ENCODE data around the gene PHACTR3.

DNA sequence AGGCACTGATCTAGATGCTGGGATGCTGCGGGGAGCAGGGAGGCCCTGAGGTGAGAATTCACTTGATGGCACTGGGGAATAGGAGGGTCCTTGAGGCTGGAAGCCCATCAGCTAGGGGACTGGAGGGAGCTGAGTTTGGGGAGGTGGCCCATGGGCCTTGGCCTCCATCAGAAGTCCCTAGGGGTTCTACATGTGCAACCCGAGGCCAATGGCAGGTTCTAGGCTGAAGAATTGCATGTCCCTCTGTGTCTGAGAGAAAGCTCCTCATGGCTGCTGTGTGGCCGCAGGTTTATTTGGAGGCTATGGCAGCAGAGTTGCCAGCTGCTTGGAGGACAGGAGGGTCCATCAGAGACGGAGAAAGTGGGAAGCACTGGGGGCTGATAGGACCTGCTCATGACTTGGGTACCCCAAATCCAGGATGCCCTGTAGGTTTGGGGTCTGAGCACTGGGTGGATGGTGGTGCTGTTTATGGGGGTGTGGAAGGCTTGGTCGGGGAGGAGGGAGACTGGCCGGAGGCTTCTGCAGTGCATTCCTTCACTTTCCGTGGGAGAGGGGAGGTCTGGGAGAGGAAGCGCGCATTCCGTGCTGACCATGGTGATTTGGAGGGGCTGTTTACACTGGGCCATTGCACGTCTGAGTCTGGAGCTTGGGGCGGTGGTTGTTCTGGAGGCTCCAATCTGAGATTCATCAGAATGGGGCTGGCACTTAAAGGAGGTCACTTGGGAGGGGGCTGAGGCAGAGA lies 24.8 kb upstream of the PHACTR3 start:
- TF ChIP-seq NFIC (IDR thresholded peaks at IDR 0.05) (no peak), TAF1 (IDR thresholded peaks at IDR 0.05; ENCODE audit: low read depth) (no peak), EGR1 (IDR thresholded peaks at IDR 0.05) (no peak)

All from Ishikawa (cell line).